BLaER1 treated with 17β-estradiol and CSF1 and Interleukin-3, amounts not matched to agents 10 nM and 100 nM (cell line): ENCODE results near the gene MKS1.

ENCODE experiments used
- H3K27ac ChIP-seq, 11 experiments: shearing (Covaris generic); formaldehyde crosslinking; 2 replicates each; pipeline ENCODE4 v1.8.1; 2022
- H3K27me3 ChIP-seq, 11 experiments: shearing (Covaris generic); formaldehyde crosslinking; 2 replicates each; pipeline ENCODE4 v1.8.1; 2022
- H3K36me3 ChIP-seq, 11 experiments: shearing (Covaris generic); formaldehyde crosslinking; 2 replicates each; pipeline ENCODE4 v1.8.1; 2022
- H3K4me1 ChIP-seq, 10 experiments: shearing (Covaris generic); formaldehyde crosslinking; 2 replicates each; pipeline ENCODE4 v1.8.1; 2022
- H3K4me2 ChIP-seq, 11 experiments: shearing (Covaris generic); formaldehyde crosslinking; 2 replicates each; pipeline ENCODE4 v1.8.1; 2022
- H3K4me3 ChIP-seq, 10 experiments: shearing (Covaris generic); formaldehyde crosslinking; 2 replicates each; pipeline ENCODE4 v1.8.1; 2022
- H3K9ac ChIP-seq, 11 experiments: shearing (Covaris generic); formaldehyde crosslinking; 2 replicates each; pipeline ENCODE4 v1.8.1; 2022
- H3K9me3 ChIP-seq, 11 experiments: shearing (Covaris generic); formaldehyde crosslinking; replicated peaks in 1 of 11; 2 replicates each; pipeline ENCODE4 v1.8.1; 2022
- H4K20me1 ChIP-seq, 11 experiments: shearing (Covaris generic); formaldehyde crosslinking; 2 replicates each; pipeline ENCODE4 v1.8.1; 2022
- Cebpa-rat ChIP-seq, 11 experiments: shearing (Covaris generic); IDR thresholded peaks; 2 replicates each; pipeline ENCODE4 v1.8.1; 2022

MKS1 gene

GRCh38 chr17:58165981-58166380 is 53.1 kb downstream of the MKS1 start:
- Histone ChIP-seq H3K9me3 (no peaks in the 10 kb centered on the region), H3K4me1 (no peaks in the 10 kb centered on the region; a peak in 1 of 20 replicates), H4K20me1 (no peaks in the 10 kb centered on the region), H3K9ac (no peak overlapping the region), H3K27me3 (no peaks in the 10 kb centered on the region), H3K4me2 (no peak overlapping the region), H3K36me3 (no peaks in the 10 kb centered on the region), H3K27ac (no peak overlapping the region), H3K4me3 (no peak overlapping the region)
- TF ChIP-seq Cebpa-rat (IDR thresholded peaks at IDR 0.05) = no peak

GRCh38 chr17:58161566-58161965 is 57.5 kb downstream of the MKS1 start:
- Histone ChIP-seq H3K27me3 (peaks cover 16 to 32% (median 28%) of the 10 kb centered on the region in 11 experiments), H3K4me1 (peaks cover 0 to 4% (median 0%) of the 10 kb centered on the region in 10 experiments; a peak in 3 of 20 replicates), H3K36me3 (no peaks in the 10 kb centered on the region), H3K27ac (no peak overlapping the region), H3K9ac (no peak overlapping the region), H4K20me1 (no peaks in the 10 kb centered on the region; a peak in 1 of 22 replicates), H3K9me3 (peaks cover 0 to 12% (median 9%) of the 10 kb centered on the region in 11 experiments; a peak in 17 of 22 replicates), H3K4me2 (no peak overlapping the region), H3K4me3 (no peak overlapping the region)
- TF ChIP-seq Cebpa-rat (IDR thresholded peaks at IDR 0.05) = no peak

- Histone ChIP-seq H3K4me2 (no peak overlapping the region), H3K9ac (no peak overlapping the region), H3K9me3 (peaks cover 0 to 27% (median 17%) of the 10 kb centered on the region in 11 experiments; a peak in 17 of 22 replicates), H3K4me3 (no peak overlapping the region), H3K27me3 (peaks cover 30 to 54% (median 50%) of the 10 kb centered on the region in 11 experiments), H3K4me1 (peaks cover 6 to 16% (median 9%) of the 10 kb centered on the region in 10 experiments), H4K20me1 (no peaks in the 10 kb centered on the region; a peak in 1 of 22 replicates), H3K36me3 (no peaks in the 10 kb centered on the region), H3K27ac (no peak overlapping the region)
- no peak for TF ChIP-seq Cebpa-rat (IDR thresholded peaks at IDR 0.05)
Observed at GRCh38 chr17:58158181-58158580, 60.9 kb downstream of the MKS1 start.

GRCh38 chr17:58156839-58157803 is 61.9 kb downstream of the MKS1 start:
- Histone ChIP-seq H3K4me2 (peak overlapping the region; percentile 46 to 78 (median 68)), H3K27me3 (peaks cover 30 to 54% (median 50%) of the 10 kb centered on the region in 11 experiments), H3K4me3 (peak overlapping the region; percentile 37 to 66 (median 50); a peak in 19 of 20 replicates), H3K4me1 (peaks cover 15 to 27% (median 20%) of the 10 kb centered on the region in 10 experiments), H3K36me3 (no peaks in the 10 kb centered on the region), H3K27ac (0 out of 22 replicates have a peak overlapping the region, but pooled peaks of 1 of the 11 experiments have one; percentile 9), H3K9me3 (peaks cover 0 to 27% (median 17%) of the 10 kb centered on the region in 11 experiments; a peak in 17 of 22 replicates), H4K20me1 (no peaks in the 10 kb centered on the region; a peak in 1 of 22 replicates), H3K9ac (peak overlapping the region in 4 of 11 experiments; percentile 24 to 55 (median 36); a peak in 4 of 22 replicates)
- TF ChIP-seq Cebpa-rat (IDR thresholded peaks at IDR 0.05) = no peak
